ENCODE measurements around the gene FBRS. TPM values are rescaled to one million over a fixed set of nuclear protein-coding genes. Genes with fewer than 3 reads are reported as not detected.

Gene FBRS
- total and polyA plus RNA-seq, 2 of the 13 experiments (the other 11 are each of a cell fraction or from before 2014, with no cell fraction given), result 13.7 to 16.2 TPM

GRCh38 chr16:30698139-30698815 lies 40.0 kb downstream of the FBRS start (continued):
- peak; percentile 64; the same call in 1 of the 2 replicates for TF ChIP-seq NRL (CRISPR knock-in tag; IDR thresholded peaks at IDR 0.05; ENCODE audit: borderline replicate concordance)
- no peak for TF ChIP-seq RERE (CRISPR knock-in tag; IDR thresholded peaks at IDR 0.05; ENCODE audit: low read depth)
- TF ChIP-seq TARDBP (CRISPR knock-in tag; IDR thresholded peaks at IDR 0.05), result no peak; the same call in none of the 2 replicates
- TF ChIP-seq ARNT2 (CRISPR knock-in tag; IDR thresholded peaks at IDR 0.05; ENCODE audit: low read depth), result peak; percentile 99
- TF ChIP-seq ZNF660 (CRISPR knock-in tag; IDR thresholded peaks at IDR 0.05; ENCODE audit: borderline replicate concordance, low read depth), result no peak
- peak; percentile 90 for TF ChIP-seq GATAD1 (CRISPR knock-in tag; IDR thresholded peaks at IDR 0.05)
- peak; percentile 95 for TF ChIP-seq ZFY (CRISPR knock-in tag; IDR thresholded peaks at IDR 0.05)
- no peak for TF ChIP-seq KLF12 (CRISPR knock-in tag; IDR thresholded peaks at IDR 0.05; ENCODE audit: borderline replicate concordance)
- TF ChIP-seq ZNF232 (CRISPR knock-in tag; IDR thresholded peaks at IDR 0.05; ENCODE audit: borderline replicate concordance), result peak; percentile 52; the same call in 1 of the 2 replicates
- TF ChIP-seq EP300 (IDR thresholded peaks at IDR 0.05; ENCODE audit: low read depth in 2 of 2, low read length in 2 of 2), result 0 out of 4 replicates have a peak, but pooled peaks have one; percentile 20 to 32
- peak; percentile 65 for TF ChIP-seq EP300 (CRISPR knock-in tag; IDR thresholded peaks at IDR 0.05; ENCODE audit: borderline replicate concordance)
- peak; percentile 99 for TF ChIP-seq THAP9 (CRISPR knock-in tag; IDR thresholded peaks at IDR 0.05; ENCODE audit: borderline replicate concordance)
- no peak; the same call in 1 of the 2 replicates for TF ChIP-seq TOPORS (CRISPR knock-in tag; IDR thresholded peaks at IDR 0.05)
- peak; percentile 79; the same call in 1 of the 2 replicates for TF ChIP-seq PRDM4 (CRISPR knock-in tag; IDR thresholded peaks at IDR 0.05; ENCODE audit: borderline replicate concordance)
- TF ChIP-seq HNF4G (IDR thresholded peaks at IDR 0.05; ENCODE audit: borderline replicate concordance, low read depth, low read length), result peak; percentile 14; the same call in 1 of the 2 replicates
- TF ChIP-seq HNF4G (CRISPR knock-in tag; IDR thresholded peaks at IDR 0.05; ENCODE audit: borderline replicate concordance, low read depth), result no peak; the same call in 1 of the 2 replicates
- TF ChIP-seq ZNF3 (CRISPR knock-in tag; IDR thresholded peaks at IDR 0.05), result 0 out of 2 replicates have a peak, but pooled peaks have one; percentile 17
- peak; percentile 90 for TF ChIP-seq ZFP37 (CRISPR knock-in tag; IDR thresholded peaks at IDR 0.05; ENCODE audit: borderline replicate concordance)
